Gastrocnemius medialis (tissue), 4 donors: ENCODE results near the gene SLC34A3. TPM values are rescaled to one million over a fixed set of nuclear protein-coding genes. Genes with fewer than 3 reads are reported as not detected.

Experiments
- ATAC-seq, 2 donors: fragments of 150-250 bp; one replicate each; pipeline ENCODE4 v1.9.1; 2016
- DNase-seq, 2 donors: peaks; one replicate each; pipeline ENCODE4 v3.0.0-alpha.2; 2019
- H3K27ac ChIP-seq, 4 donors: fragments of 200-600 bp; sonication (generic); 1 replicate in 1 of 4; 2 replicates in 3 of 4; pipeline ENCODE4 v1.5.1; 2016 to 2018; ENCODE audit warnings: mild to moderate bottlenecking in 2 of 4, moderate library complexity in 1 of 4
- H3K27me3 ChIP-seq, 3 donors: fragments of 200-600 bp; sonication (generic) in 2 of 3; 1 replicate in 1 of 3; 2 replicates in 2 of 3; pipeline versions ENCODE4 v1.5.1 to v1.6.0; 2016 to 2019; ENCODE audit warnings: mild to moderate bottlenecking in 1 of 3, moderate library complexity in 1 of 3
- H3K36me3 ChIP-seq, 2 donors: fragments of 200-600 bp; sonication (generic) in 1 of 2; one replicate each; pipeline ENCODE4 v1.5.1; 2017 to 2018
- H3K4me1 ChIP-seq, 2 donors: fragments of 200-600 bp; sonication (generic) in 1 of 2; one replicate each; pipeline ENCODE4 v1.5.1; 2016 to 2017; ENCODE audit warnings: mild to moderate bottlenecking in 2 of 2
- H3K4me3 ChIP-seq, 4 donors: fragments of 200-600 bp; sonication (generic) in 3 of 4; 1 replicate in 1 of 4; 2 replicates in 3 of 4; pipeline ENCODE4 v1.5.1; 2016 to 2019; ENCODE audit warnings: mild to moderate bottlenecking in 2 of 4
- H3K9me3 ChIP-seq, 3 donors: fragments of 200-600 bp; sonication (generic) in 2 of 3; 1 replicate in 1 of 3; 2 replicates in 2 of 3; pipeline ENCODE4 v1.5.1; 2016 to 2019
- CTCF ChIP-seq, 5 experiments: fragments of 450-650 bp in 3 of 5; fragments of 200-600 bp in 2 of 5; sonication (generic) in 2 of 5; IDR thresholded peaks in 4 of 5; conservative IDR thresholded peaks in 1 of 5; 1 replicate in 4 of 5; 2 replicates in 1 of 5; pipeline ENCODE4 v1.5.1; 2016 to 2019; ENCODE audit warnings: antibody characterized with exemption in 5 of 5, mild to moderate bottlenecking in 3 of 5, moderate library complexity in 3 of 5
- POLR2A ChIP-seq, 2 donors: fragments of 450-650 bp; IDR thresholded peaks; one replicate each; pipeline ENCODE4 v1.6.1; 2017; ENCODE audit warnings: antibody characterized with exemption in 2 of 2, mild to moderate bottlenecking in 2 of 2, moderate library complexity in 2 of 2
- in situ Hi-C, 4 donors: fragments of 200-750 bp; cut with MboI; loops; one replicate each; pipeline versions ENCODE4 v1.15.0 to v1.8.0; 2017; ENCODE audit warnings: low sequenced_read_pairs in 4 of 4
- intact Hi-C: fragments of 100-400 bp; cut with DNase I; formaldehyde crosslinking; loops from one replicate; pipeline ENCODE4 v1.15.1; 2023; ENCODE audit warnings: low total_unique reads
- total RNA-seq, 4 donors: library from RNA; depleted of rRNA; stranded (reverse); fragments of >200 nt; gene quantifications; one replicate each; pipeline versions ENCODE4 v1.1.0 to v1.2.3, GENCODE V29; 2016

Gene SLC34A3
- total RNA-seq, 4 donors from 2014 or later, result not detected

- intact Hi-C loops (loop anchor here (2.0 to 5.0 kb wide), 3 partner anchors 28 to 52 kb away; partner anchors contain the start of genes ANAPC2, SSNA1 and TPRN), in situ Hi-C loops (no loop called here)
- DNase-seq (peak; percentile 56 to 70), ATAC-seq (peak; percentile 13 to 18)
- peaks cover 62 to 83% of the 10 kb centered on the region in 2 donors for H3K4me1 ChIP-seq
- H3K27ac ChIP-seq, result peak overlapping the region; percentile 90 to 98 (median 94)
- TF ChIP-seq POLR2A (IDR thresholded peaks at IDR 0.05) (peak in 1 of 2 donors; percentile 25), CTCF (IDR thresholded peaks at IDR 0.05 in 4 of 5, conservative IDR thresholded peaks at IDR 0.05 in 1 of 5) (peak in 2 of 5 experiments; percentile 9 to 16)
- peaks cover 0 to 23% of the 10 kb centered on the region in 2 donors for H3K36me3 ChIP-seq
- no peaks in the 10 kb centered on the region for H3K27me3 ChIP-seq
- peak overlapping the region; percentile 69 to 83 (median 78) for H3K4me3 ChIP-seq
- no peaks in the 10 kb centered on the region for H3K9me3 ChIP-seq
Measured at GRCh38 chr9:137240318-137240840, 9.7 kb downstream of the SLC34A3 start.

- Histone ChIP-seq H3K4me3 (peak within 1 kb of the TSS; percentile 79 to 100 (median 85)), H3K4me1 (peaks cover 60 to 77% of the 10 kb centered on the region in 2 donors), H3K9me3 (no peaks in the 10 kb centered on the region), H3K27ac (peak within 1 kb of the TSS; percentile 93 to 98 (median 97)), H3K36me3 (peaks cover 0 to 23% of the 10 kb centered on the region in 2 donors), H3K27me3 (no peaks in the 10 kb centered on the region)
- DNase-seq (peak; percentile 99 to 100), ATAC-seq (peak; percentile 92 to 94)
- intact Hi-C loops (loop anchor here (1.0 to 5.0 kb wide), 4 partner anchors 14 to 52 kb away; partner anchors contain the start of genes ANAPC2, NELFB, SSNA1 and TPRN), in situ Hi-C loops (no loop called here)
- peak in 1 of 5 experiments; percentile 19 for TF ChIP-seq CTCF (IDR thresholded peaks at IDR 0.05 in 4 of 5, conservative IDR thresholded peaks at IDR 0.05 in 1 of 5)
- peak; percentile 100 for TF ChIP-seq POLR2A (IDR thresholded peaks at IDR 0.05)
Measured at GRCh38 chr9:137240841-137241489, 10.3 kb downstream of the SLC34A3 start, which contains the start of gene TUBB4B. TSS of gene TUBB4B (plus strand) at chr9:137241287. CDS start at chr9:137241361, 74 bp downstream.

- TF ChIP-seq POLR2A (IDR thresholded peaks at IDR 0.05) (peak in 1 of 2 donors; percentile 62), CTCF (IDR thresholded peaks at IDR 0.05 in 4 of 5, conservative IDR thresholded peaks at IDR 0.05 in 1 of 5) (no peak)
- Histone ChIP-seq H3K27me3 (no peaks in the 10 kb centered on the region), H3K4me3 (peak overlapping the region; percentile 75 to 100 (median 85)), H3K4me1 (peaks cover 54 to 70% of the 10 kb centered on the region in 2 donors), H3K36me3 (peaks cover 0 to 23% of the 10 kb centered on the region in 2 donors), H3K9me3 (no peaks in the 10 kb centered on the region), H3K27ac (peak overlapping the region; percentile 89 to 98 (median 93))
- peak; percentile 34 to 35 for ATAC-seq
- in situ Hi-C loops (no loop called here), intact Hi-C loops (loop anchor here (1.0 to 5.0 kb wide), 4 partner anchors 14 to 53 kb away; partner anchors contain the start of genes ANAPC2, NELFB, SSNA1 and TPRN)
- DNase-seq, result peak; percentile 41 to 64
Measured at GRCh38 chr9:137241490-137242268, 11.0 kb downstream of the SLC34A3 start.
